ENCODE results near the gene CFAP210. TPM values are rescaled to one million over a fixed set of nuclear protein-coding genes. Genes with fewer than 3 reads are reported as not detected.
"Not testable (repeated sequence)": the region's sequence is repeated elsewhere in the genome, so short reads cannot be mapped to it uniquely, and the experiment has no call there.

Gene CFAP210
- total and polyA plus RNA-seq, 11 donors, result 0.11 TPM; not detected in 10

- H3K4me1 ChIP-seq, result peaks cover 0 to 16% (median 5%) of the 10 kb centered on the region in 12 donors
- peak in 3 of 12 donors; percentile 17 to 33 (median 27) for TF ChIP-seq CTCF (IDR thresholded peaks at IDR 0.05)
- TF ChIP-seq POLR2A (IDR thresholded peaks at IDR 0.05), result no peak
- 15 to 23% (median 19%) methylated on average over 4 of the region's 4 CpGs for WGBS, 4 donors
- peak overlapping the region in 5 of 12 donors; percentile 71 to 95 (median 78) for H3K4me3 ChIP-seq
- intact Hi-C loops (cut with DNase I), result loop anchor here in 3 of 10 donors (5.0 to 10.0 kb wide), 3 partner anchors 44 to 109 kb away; partner anchors contain the start of genes PPIG (in 2 of the 3) and SSB (in 1 of the 3)
- no peak for ATAC-seq
- peaks cover 0 to 9% (median 0%) of the 10 kb centered on the region in 9 donors for H3K36me3 ChIP-seq
- peaks cover 0 to 27% (median 1%) of the 10 kb centered on the region in 12 donors for H3K9me3 ChIP-seq
- H3K27ac ChIP-seq, result no peak overlapping the region
- no peak for DNase-seq
- H3K27me3 ChIP-seq, result no peaks in the 10 kb centered on the region
Observed at GRCh38 chr2:169693360-169693759, 845 bp downstream of the CFAP210 start.

DNA sequence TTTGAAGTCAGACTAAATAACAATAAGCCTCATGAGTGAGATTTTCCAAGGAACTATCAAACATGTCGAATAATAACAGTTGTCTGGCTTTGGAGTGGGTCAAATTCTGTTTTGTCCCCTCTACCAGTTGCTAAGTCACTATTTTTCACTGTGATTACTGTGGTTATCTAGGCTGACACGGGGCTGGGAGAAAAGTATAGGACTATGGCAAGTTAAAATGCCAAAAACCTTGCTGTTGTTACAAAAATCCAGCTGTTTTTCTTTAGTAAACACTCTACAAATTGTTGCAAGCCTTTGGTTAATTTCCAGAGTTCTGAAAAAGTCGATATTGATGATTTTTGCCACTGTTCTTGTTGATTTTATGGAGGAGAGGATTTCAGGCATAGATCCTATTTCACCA, 1.5 kb downstream of the CFAP210 start:
- H3K36me3 ChIP-seq, result peaks cover 0 to 2% (median 0%) of the 10 kb centered on the region in 9 donors
- WGBS, 4 donors, result 59 to 73% (median 68%) methylated on average over 3 of the region's 3 CpGs
- intact Hi-C loops (cut with DNase I), result loop anchor here in 3 of 10 donors (5.0 to 10.0 kb wide), 3 partner anchors 45 to 108 kb away; partner anchors contain the start of genes PPIG (in 2 of the 3) and SSB (in 1 of the 3)
- peaks cover 0 to 16% (median 5%) of the 10 kb centered on the region in 12 donors for H3K4me1 ChIP-seq
- no peak overlapping the region for H3K4me3 ChIP-seq
- DNase-seq, result no peak
- no peak overlapping the region for H3K27ac ChIP-seq
- no peaks in the 10 kb centered on the region for H3K27me3 ChIP-seq
- no peak for ATAC-seq
- peaks cover 0 to 27% (median 1%) of the 10 kb centered on the region in 12 donors for H3K9me3 ChIP-seq
- TF ChIP-seq CTCF (IDR thresholded peaks at IDR 0.05), result no peak
- no peak for TF ChIP-seq POLR2A (IDR thresholded peaks at IDR 0.05)

DNA sequence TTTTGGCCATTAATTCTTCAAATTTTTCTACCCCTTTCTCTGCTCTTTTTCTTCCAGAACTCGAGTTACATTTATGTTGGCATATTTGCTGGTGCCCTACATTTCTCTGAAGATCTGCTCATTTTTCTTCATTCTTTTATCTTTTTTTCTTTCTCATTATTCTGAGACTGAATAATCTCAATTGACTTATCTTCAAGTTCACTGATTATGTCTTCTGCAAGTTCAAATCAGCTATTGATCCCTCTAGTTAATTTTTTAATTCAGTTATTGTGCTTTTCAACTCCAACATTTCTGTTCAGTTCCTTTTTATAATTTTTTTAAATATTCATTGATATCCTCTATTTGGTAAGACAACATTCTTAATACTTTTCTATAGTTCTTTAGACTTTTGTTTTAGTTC, 3.2 kb downstream of the CFAP210 start:
- no peak overlapping the region for H3K4me3 ChIP-seq
- 58 to 73% (median 67%) methylated on average over 1 of the region's 1 CpG for WGBS, 4 donors
- intact Hi-C loops (cut with DNase I), result loop anchor here in 3 of 10 donors (5.0 to 10.0 kb wide), 3 partner anchors 46 to 106 kb away; partner anchors contain the start of genes PPIG (in 2 of the 3) and SSB (in 1 of the 3)
- ATAC-seq, result no peak
- no peaks in the 10 kb centered on the region for H3K27me3 ChIP-seq
- H3K27ac ChIP-seq, result no peak overlapping the region
- H3K36me3 ChIP-seq, result no peaks in the 10 kb centered on the region
- peaks cover 0 to 16% (median 5%) of the 10 kb centered on the region in 12 donors for H3K4me1 ChIP-seq
- DNase-seq, result no peak
- no peak for TF ChIP-seq POLR2A (IDR thresholded peaks at IDR 0.05)
- no peak for TF ChIP-seq CTCF (IDR thresholded peaks at IDR 0.05)
- peaks cover 0 to 27% (median 1%) of the 10 kb centered on the region in 12 donors for H3K9me3 ChIP-seq

- H3K36me3 ChIP-seq; H3K4me3 ChIP-seq; H3K27ac ChIP-seq; H3K27me3 ChIP-seq; H3K4me1 ChIP-seq; DNase-seq; intact Hi-C loops (cut with DNase I); ATAC-seq: not testable (repeated sequence)
- peaks cover 0 to 27% (median 1%) of the 10 kb centered on the region in 12 donors for H3K9me3 ChIP-seq
Observed at GRCh38 chr2:169687943-169688342, 6.3 kb downstream of the CFAP210 start.

- H3K27ac ChIP-seq; ATAC-seq; H3K4me1 ChIP-seq; DNase-seq; H3K36me3 ChIP-seq; intact Hi-C loops (cut with DNase I); H3K27me3 ChIP-seq; H3K4me3 ChIP-seq: not testable (repeated sequence)
- WGBS, 4 donors, result 78 to 82% (median 81%) methylated on average over 4 of the region's 4 CpGs
- peaks cover 0 to 27% (median 1%) of the 10 kb centered on the region in 12 donors for H3K9me3 ChIP-seq
Observed at GRCh38 chr2:169686825-169687224, 7.4 kb downstream of the CFAP210 start.

DNA sequence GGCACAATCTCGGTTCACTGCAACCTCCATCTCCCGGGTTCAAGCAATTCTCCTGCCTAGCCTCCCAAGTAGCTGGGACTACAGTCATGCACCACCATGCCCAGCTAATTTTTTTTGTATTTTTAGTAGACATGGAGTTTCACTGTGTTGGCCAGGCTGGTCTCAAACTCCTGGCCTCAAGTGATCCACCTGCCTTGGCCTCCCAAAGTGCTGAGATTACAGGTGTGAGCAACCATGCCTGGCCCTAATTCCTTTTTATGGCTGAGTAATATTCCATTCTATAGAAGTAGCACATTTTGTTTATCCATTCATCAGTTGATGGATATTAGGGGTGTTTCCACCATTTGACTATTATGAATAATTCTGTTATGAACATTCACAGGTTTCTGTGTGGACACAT, 9.5 kb downstream of the CFAP210 start:
- H3K4me1 ChIP-seq; intact Hi-C loops (cut with DNase I); H3K27ac ChIP-seq; ATAC-seq; H3K4me3 ChIP-seq; H3K27me3 ChIP-seq; H3K36me3 ChIP-seq; DNase-seq: not testable (repeated sequence)
- peaks cover 0 to 18% (median 0%) of the 10 kb centered on the region in 12 donors for H3K9me3 ChIP-seq
- 85 to 96% (median 91%) methylated on average over 2 of the region's 2 CpGs for WGBS, 4 donors

Data from heart left ventricle (tissue), 16 donors.